Adrenal gland (tissue), 5 donors: Measurements from ENCODE around the gene TCEAL6.
"Not testable (repeated sequence)": the region's sequence is repeated elsewhere in the genome, so short reads cannot be mapped to it uniquely, and the experiment has no call there.

Experiments
- CTCF ChIP-seq, 6 experiments: fragments of 450-650 bp in 4 of 6; fragments of 200-600 bp in 2 of 6; sonication (generic) in 1 of 6; IDR thresholded peaks; 1 replicate in 5 of 6; 2 replicates in 1 of 6; pipeline versions ENCODE4 v1.5.1 to v1.8.0; 2016 to 2021; ENCODE audit warnings: antibody characterized with exemption in 6 of 6, mild to moderate bottlenecking in 2 of 6, moderate library complexity in 1 of 6
- POLR2A ChIP-seq, 2 donors: fragments of 450-650 bp; IDR thresholded peaks; one replicate each; pipeline ENCODE4 v1.6.1; 2017; ENCODE audit warnings: antibody characterized with exemption in 2 of 2, mild to moderate bottlenecking in 2 of 2, moderate library complexity in 1 of 2
- donor health status: DM: no; HTN: no; CAD: no.

DNA sequence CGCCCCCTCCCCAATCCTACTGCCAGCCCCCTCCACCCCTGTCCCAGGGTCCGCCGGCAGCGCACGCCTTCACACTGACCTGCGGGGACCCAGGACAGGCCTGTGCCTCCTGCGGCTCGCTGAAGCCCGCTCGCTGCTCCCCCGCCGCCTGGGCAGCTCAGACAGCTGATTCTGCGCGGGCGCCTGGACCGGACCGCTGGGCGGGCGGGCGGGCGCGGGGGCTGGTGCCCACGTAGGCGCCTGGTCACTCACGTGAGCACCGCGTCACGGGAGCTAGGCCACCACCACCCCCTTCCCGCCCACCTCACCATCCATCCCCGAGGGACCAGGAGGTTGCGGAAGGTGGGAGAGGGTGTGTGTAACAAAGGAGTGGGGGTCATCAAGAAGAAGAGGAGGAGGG lies at the start of gene TCEAL6:
- TF ChIP-seq CTCF, POLR2A (IDR thresholded peaks at IDR 0.05): not testable (repeated sequence)
